ENCODE data around the gene MIAT. TPM values are rescaled to one million over a fixed set of nuclear protein-coding genes. Genes with fewer than 3 reads are reported as not detected.

The MIAT gene
- total RNA-seq, 1 experiment from 2014 or later: 1.5 TPM

- H3K79me2 ChIP-seq (ENCODE audit: low read length): no peaks in the 10 kb centered on the region
- H3K9ac ChIP-seq (ENCODE audit: low read length): no peak overlapping the region
- H3K27ac ChIP-seq (ENCODE audit: low read length): no peak overlapping the region
- no peaks in the 10 kb centered on the region for H3K27me3 ChIP-seq (ENCODE audit: low read length)
- no peak overlapping the region for H2AFZ ChIP-seq (ENCODE audit: low read length)
- DNase-seq: no peak
- no peaks in the 10 kb centered on the region for H4K20me1 ChIP-seq (ENCODE audit: insufficient read depth, low read depth, low read length)
- no peaks in the 10 kb centered on the region for H3K9me2 ChIP-seq (replicated peaks; ENCODE audit: insufficient read depth, low read length)
- H3K4me2 ChIP-seq (ENCODE audit: low read depth, low read length, poor library complexity, severe bottlenecking): no peak overlapping the region
- no peaks in the 10 kb centered on the region for H3K9me3 ChIP-seq (ENCODE audit: low read length)
- H3K36me3 ChIP-seq (ENCODE audit: insufficient read depth, low read length): no peaks in the 10 kb centered on the region
- H3K4me3 ChIP-seq (ENCODE audit: low read length): no peak overlapping the region
- H3K4me1 ChIP-seq (ENCODE audit: low read length): no peaks in the 10 kb centered on the region
Measured at GRCh38 chr22:26623984-26624383, 33.4 kb upstream of the MIAT start.

GRCh38 chr22:26624803-26625202 lies 32.6 kb upstream of the MIAT start:
- Histone ChIP-seq H3K27ac (ENCODE audit: low read length) (no peak overlapping the region), H3K4me1 (ENCODE audit: low read length) (no peaks in the 10 kb centered on the region), H3K9me2 (replicated peaks; ENCODE audit: insufficient read depth, low read length) (no peaks in the 10 kb centered on the region), H4K20me1 (ENCODE audit: insufficient read depth, low read depth, low read length) (no peaks in the 10 kb centered on the region), H3K9ac (ENCODE audit: low read length) (no peak overlapping the region), H3K79me2 (ENCODE audit: low read length) (no peaks in the 10 kb centered on the region), H3K27me3 (ENCODE audit: low read length) (no peaks in the 10 kb centered on the region), H3K4me3 (ENCODE audit: low read length) (no peak overlapping the region), H2AFZ (ENCODE audit: low read length) (no peak overlapping the region), H3K36me3 (ENCODE audit: insufficient read depth, low read length) (no peaks in the 10 kb centered on the region), H3K4me2 (ENCODE audit: low read depth, low read length, poor library complexity, severe bottlenecking) (no peak overlapping the region), H3K9me3 (ENCODE audit: low read length) (no peaks in the 10 kb centered on the region)
- no peak for DNase-seq

GRCh38 chr22:26629988-26630761 lies 27.2 kb upstream of the MIAT start:
- Histone ChIP-seq H3K27me3 (ENCODE audit: low read length) (no peaks in the 10 kb centered on the region), H3K9me3 (ENCODE audit: low read length) (no peaks in the 10 kb centered on the region), H2AFZ (ENCODE audit: low read length) (no peak overlapping the region), H3K9me2 (replicated peaks; ENCODE audit: insufficient read depth, low read length) (no peaks in the 10 kb centered on the region), H3K79me2 (ENCODE audit: low read length) (no peaks in the 10 kb centered on the region), H4K20me1 (ENCODE audit: insufficient read depth, low read depth, low read length) (no peaks in the 10 kb centered on the region), H3K9ac (ENCODE audit: low read length) (no peak overlapping the region), H3K27ac (ENCODE audit: low read length) (no peak overlapping the region), H3K36me3 (ENCODE audit: insufficient read depth, low read length) (no peaks in the 10 kb centered on the region), H3K4me3 (ENCODE audit: low read length) (no peak overlapping the region), H3K4me2 (ENCODE audit: low read depth, low read length, poor library complexity, severe bottlenecking) (no peak overlapping the region), H3K4me1 (ENCODE audit: low read length) (no peaks in the 10 kb centered on the region)
- DNase-seq: no peak

DNA sequence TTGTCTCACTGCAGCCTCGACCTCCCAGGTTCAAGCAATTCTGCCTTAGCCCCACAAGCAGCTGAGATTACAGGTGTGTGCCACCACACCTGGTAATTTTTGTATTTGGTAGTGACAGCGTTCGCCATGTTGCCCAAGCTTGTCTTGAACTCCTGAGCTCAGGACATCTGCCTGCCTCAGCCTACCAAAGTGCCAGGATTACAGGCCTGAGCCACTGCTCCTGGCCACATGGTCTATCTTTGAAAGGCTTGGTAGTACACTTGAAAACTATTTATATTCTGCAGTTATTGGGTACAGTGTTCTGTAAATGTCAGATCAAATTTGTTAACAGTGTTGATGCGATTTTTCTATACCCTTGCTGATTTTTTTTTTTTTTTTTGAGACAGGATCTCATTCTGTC lies 26.1 kb upstream of the MIAT start:
- H3K4me1 ChIP-seq (ENCODE audit: low read length): no peaks in the 10 kb centered on the region
- H3K9me2 ChIP-seq (replicated peaks; ENCODE audit: insufficient read depth, low read length): no peaks in the 10 kb centered on the region
- no peak overlapping the region for H3K27ac ChIP-seq (ENCODE audit: low read length)
- no peaks in the 10 kb centered on the region for H4K20me1 ChIP-seq (ENCODE audit: insufficient read depth, low read depth, low read length)
- H3K4me2 ChIP-seq (ENCODE audit: low read depth, low read length, poor library complexity, severe bottlenecking): no peak overlapping the region
- no peaks in the 10 kb centered on the region for H3K36me3 ChIP-seq (ENCODE audit: insufficient read depth, low read length)
- H3K9me3 ChIP-seq (ENCODE audit: low read length): no peaks in the 10 kb centered on the region
- H3K4me3 ChIP-seq (ENCODE audit: low read length): no peak overlapping the region
- no peak overlapping the region for H2AFZ ChIP-seq (ENCODE audit: low read length)
- H3K79me2 ChIP-seq (ENCODE audit: low read length): no peaks in the 10 kb centered on the region
- no peak for DNase-seq
- H3K9ac ChIP-seq (ENCODE audit: low read length): no peak overlapping the region
- no peaks in the 10 kb centered on the region for H3K27me3 ChIP-seq (ENCODE audit: low read length)

DNA sequence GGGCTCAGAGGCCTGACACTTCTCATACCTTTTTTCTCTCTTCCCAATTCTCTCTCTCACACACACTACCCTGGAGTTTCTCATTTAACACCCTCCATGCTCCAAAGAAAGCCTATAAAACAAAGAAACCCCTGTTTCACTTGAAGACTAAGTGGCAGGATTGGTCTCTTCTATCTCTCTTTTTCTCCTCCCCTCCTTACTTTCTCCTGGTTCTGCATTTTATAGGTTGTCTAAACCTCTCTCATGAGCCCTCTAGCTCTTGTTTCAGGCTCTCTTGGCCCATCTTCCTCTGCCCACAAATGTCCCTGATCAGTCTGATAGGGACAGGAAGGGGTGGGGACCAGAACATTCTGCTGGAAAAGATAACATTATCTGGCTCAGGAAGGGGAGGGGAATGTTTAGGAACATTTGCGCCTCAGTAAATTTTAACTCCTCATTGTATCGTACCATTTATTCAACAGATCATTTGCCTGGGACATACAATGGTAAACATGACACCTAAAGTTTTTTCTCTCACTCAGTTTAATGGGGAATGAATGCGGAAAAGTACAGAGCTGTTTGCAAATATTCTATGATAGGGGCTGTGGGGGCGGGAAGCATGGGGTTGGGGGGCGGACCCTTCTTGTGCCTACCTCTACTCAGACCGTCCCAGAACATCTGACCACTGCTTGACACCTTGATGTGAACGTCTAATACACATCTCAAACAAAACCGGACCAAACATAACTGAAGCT lies 24.8 kb upstream of the MIAT start:
- Histone ChIP-seq H3K4me3 (ENCODE audit: low read length) (no peak overlapping the region), H3K9me2 (replicated peaks; ENCODE audit: insufficient read depth, low read length) (no peaks in the 10 kb centered on the region), H3K27me3 (ENCODE audit: low read length) (no peaks in the 10 kb centered on the region), H3K79me2 (ENCODE audit: low read length) (no peaks in the 10 kb centered on the region), H3K4me2 (ENCODE audit: low read depth, low read length, poor library complexity, severe bottlenecking) (no peak overlapping the region), H3K9ac (ENCODE audit: low read length) (no peak overlapping the region), H3K36me3 (ENCODE audit: insufficient read depth, low read length) (no peaks in the 10 kb centered on the region), H3K4me1 (ENCODE audit: low read length) (no peaks in the 10 kb centered on the region), H2AFZ (ENCODE audit: low read length) (no peak overlapping the region), H3K9me3 (ENCODE audit: low read length) (no peaks in the 10 kb centered on the region), H3K27ac (ENCODE audit: low read length) (no peak overlapping the region), H4K20me1 (ENCODE audit: insufficient read depth, low read depth, low read length) (no peaks in the 10 kb centered on the region)
- DNase-seq: no peak

DNA sequence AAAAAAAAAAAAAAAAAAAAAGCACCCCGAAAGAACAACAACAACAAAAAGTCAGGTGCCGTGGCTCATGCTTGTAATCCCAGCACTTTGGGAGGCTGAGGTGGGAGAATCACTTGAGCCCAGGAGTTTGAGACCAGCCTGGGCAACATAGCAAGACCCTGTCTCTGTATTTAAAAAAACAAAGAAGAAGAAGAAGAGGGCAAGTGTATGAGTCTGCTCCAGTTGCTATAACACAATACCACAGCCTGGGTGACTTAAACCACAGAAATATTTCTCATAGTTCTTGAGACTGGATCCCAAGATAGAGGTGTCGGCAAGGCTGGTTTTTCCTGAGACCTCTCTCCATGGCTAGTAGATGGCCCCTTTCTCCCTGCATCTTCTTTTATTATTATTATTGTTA lies 23.2 kb upstream of the MIAT start:
- Histone ChIP-seq H2AFZ (ENCODE audit: low read length) (no peak overlapping the region), H3K27me3 (ENCODE audit: low read length) (no peaks in the 10 kb centered on the region), H3K9ac (ENCODE audit: low read length) (no peak overlapping the region), H3K4me1 (ENCODE audit: low read length) (no peaks in the 10 kb centered on the region), H3K27ac (ENCODE audit: low read length) (no peak overlapping the region), H3K9me2 (replicated peaks; ENCODE audit: insufficient read depth, low read length) (no peaks in the 10 kb centered on the region), H3K79me2 (ENCODE audit: low read length) (no peaks in the 10 kb centered on the region), H3K9me3 (ENCODE audit: low read length) (no peaks in the 10 kb centered on the region), H3K4me3 (ENCODE audit: low read length) (no peak overlapping the region), H3K36me3 (ENCODE audit: insufficient read depth, low read length) (no peaks in the 10 kb centered on the region), H4K20me1 (ENCODE audit: insufficient read depth, low read depth, low read length) (no peaks in the 10 kb centered on the region), H3K4me2 (ENCODE audit: low read depth, low read length, poor library complexity, severe bottlenecking) (no peak overlapping the region)
- DNase-seq: no peak

DNA sequence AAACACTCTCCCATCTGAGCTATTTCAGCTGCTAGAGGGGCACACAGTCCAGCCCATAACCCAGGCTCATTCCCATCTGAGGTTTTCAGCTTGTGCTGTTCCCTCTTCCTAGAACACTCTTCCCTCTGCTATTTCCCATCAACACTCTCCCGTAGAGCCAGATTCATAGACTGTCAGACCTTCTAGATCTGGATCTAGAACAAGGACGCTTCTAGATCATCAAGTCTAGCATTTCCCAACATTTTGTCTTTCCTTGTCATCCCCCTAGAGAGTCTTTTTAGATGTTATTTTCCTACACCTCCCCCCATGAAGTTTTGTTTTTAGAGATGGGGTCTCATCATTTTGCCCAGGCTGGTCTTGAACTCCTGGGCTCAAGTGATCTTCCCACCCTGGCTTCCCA lies 22.3 kb upstream of the MIAT start:
- no peaks in the 10 kb centered on the region for H3K4me1 ChIP-seq (ENCODE audit: low read length)
- no peaks in the 10 kb centered on the region for H3K27me3 ChIP-seq (ENCODE audit: low read length)
- no peak overlapping the region for H3K4me3 ChIP-seq (ENCODE audit: low read length)
- no peak overlapping the region for H3K9ac ChIP-seq (ENCODE audit: low read length)
- no peak overlapping the region for H3K4me2 ChIP-seq (ENCODE audit: low read depth, low read length, poor library complexity, severe bottlenecking)
- no peak overlapping the region for H2AFZ ChIP-seq (ENCODE audit: low read length)
- H3K9me2 ChIP-seq (replicated peaks; ENCODE audit: insufficient read depth, low read length): no peaks in the 10 kb centered on the region
- no peaks in the 10 kb centered on the region for H3K9me3 ChIP-seq (ENCODE audit: low read length)
- H4K20me1 ChIP-seq (ENCODE audit: insufficient read depth, low read depth, low read length): no peaks in the 10 kb centered on the region
- DNase-seq: no peak
- no peak overlapping the region for H3K27ac ChIP-seq (ENCODE audit: low read length)
- H3K79me2 ChIP-seq (ENCODE audit: low read length): no peaks in the 10 kb centered on the region
- no peaks in the 10 kb centered on the region for H3K36me3 ChIP-seq (ENCODE audit: insufficient read depth, low read length)

- no peak overlapping the region for H3K27ac ChIP-seq (ENCODE audit: low read length)
- H3K4me2 ChIP-seq (ENCODE audit: low read depth, low read length, poor library complexity, severe bottlenecking): no peak overlapping the region
- no peak overlapping the region for H3K4me3 ChIP-seq (ENCODE audit: low read length)
- H3K9me2 ChIP-seq (replicated peaks; ENCODE audit: insufficient read depth, low read length): no peaks in the 10 kb centered on the region
- H3K9me3 ChIP-seq (ENCODE audit: low read length): no peaks in the 10 kb centered on the region
- H3K79me2 ChIP-seq (ENCODE audit: low read length): no peaks in the 10 kb centered on the region
- no peak overlapping the region for H3K9ac ChIP-seq (ENCODE audit: low read length)
- no peak for DNase-seq
- H3K36me3 ChIP-seq (ENCODE audit: insufficient read depth, low read length): no peaks in the 10 kb centered on the region
- H3K27me3 ChIP-seq (ENCODE audit: low read length): no peaks in the 10 kb centered on the region
- H4K20me1 ChIP-seq (ENCODE audit: insufficient read depth, low read depth, low read length): no peaks in the 10 kb centered on the region
- no peak overlapping the region for H2AFZ ChIP-seq (ENCODE audit: low read length)
- H3K4me1 ChIP-seq (ENCODE audit: low read length): no peaks in the 10 kb centered on the region
Measured at GRCh38 chr22:26636296-26636695, 21.1 kb upstream of the MIAT start.
